Kidney glomerular epithelial cell (primary cell): ENCODE data around the gene UROC1.

Source experiments
- DNase-seq: peaks from one replicate; lab custom pipeline; 2025; lab: John Stamatoyannopoulos, UW

UROC1 gene

GRCh38 chr3:126516152-126516935 lies 1.2 kb downstream of the UROC1 start:
- DNase-seq, result no peak

GRCh38 chr3:126515066-126515706 lies 2.4 kb downstream of the UROC1 start:
- DNase-seq, result no peak

- DNase-seq, result no peak
These were observed 3.4 kb downstream of the UROC1 start for GRCh38 chr3:126514161-126514560.

GRCh38 chr3:126512916-126513650 lies 4.5 kb downstream of the UROC1 start:
- DNase-seq, result no peak

- no peak for DNase-seq
These were observed 5.5 kb downstream of the UROC1 start for GRCh38 chr3:126512026-126512425.

GRCh38 chr3:126511291-126511690 lies 6.3 kb downstream of the UROC1 start:
- DNase-seq, result no peak

GRCh38 chr3:126510308-126510910 lies 7.2 kb downstream of the UROC1 start:
- no peak for DNase-seq

- DNase-seq, result no peak
These were observed 7.8 kb downstream of the UROC1 start for GRCh38 chr3:126509597-126510307.

- no peak for DNase-seq
These were observed 9.0 kb downstream of the UROC1 start for GRCh38 chr3:126508564-126508964.

- no peak for DNase-seq
These were observed 9.7 kb downstream of the UROC1 start for GRCh38 chr3:126507886-126508285.

GRCh38 chr3:126503701-126504100 lies 13.9 kb downstream of the UROC1 start:
- no peak for DNase-seq

- no peak for DNase-seq
These were observed 14.9 kb downstream of the UROC1 start for GRCh38 chr3:126502656-126503055.

- no peak for DNase-seq
These were observed 15.8 kb downstream of the UROC1 start for GRCh38 chr3:126501736-126502135.

- no peak for DNase-seq
These were observed 16.5 kb downstream of the UROC1 start for GRCh38 chr3:126501054-126501453.

GRCh38 chr3:126500016-126500415 lies 17.6 kb downstream of the UROC1 start:
- no peak for DNase-seq

- no peak for DNase-seq
These were observed 18.2 kb downstream of the UROC1 start for GRCh38 chr3:126499401-126499800.

GRCh38 chr3:126498929-126499328 lies 18.6 kb downstream of the UROC1 start:
- DNase-seq, result no peak

- no peak for DNase-seq
These were observed 19.1 kb downstream of the UROC1 start for GRCh38 chr3:126498461-126498860.

GRCh38 chr3:126497956-126498355 lies 19.6 kb downstream of the UROC1 start:
- DNase-seq, result no peak

- no peak for DNase-seq
These were observed 20.4 kb downstream of the UROC1 start for GRCh38 chr3:126496894-126497850.

- DNase-seq, result no peak
These were observed 21.8 kb downstream of the UROC1 start for GRCh38 chr3:126495786-126496185.
